ENCODE results near the gene PKP1.

DNA sequence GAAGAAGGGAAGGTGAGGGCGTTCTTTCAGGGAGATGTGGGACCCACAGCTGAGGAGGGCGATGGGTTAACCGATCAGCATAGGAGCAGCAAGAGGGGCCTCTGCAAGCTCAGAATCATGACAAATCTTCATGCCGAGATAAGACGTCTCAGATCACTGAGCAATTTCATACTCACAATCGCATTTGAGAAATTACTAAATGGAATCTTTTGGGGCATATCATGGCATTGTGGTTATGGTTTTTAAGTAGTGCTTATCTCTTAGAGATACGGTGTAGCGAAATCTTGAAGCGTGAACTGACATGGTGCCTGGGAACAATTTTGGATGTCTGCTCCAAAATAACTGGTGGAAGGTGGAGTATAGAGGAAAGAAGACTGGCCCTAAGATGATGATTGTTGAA, 88.0 kb downstream of the PKP1 start:
- TF ChIP-seq CTCF (IDR thresholded peaks at IDR 0.05; ENCODE audit: extremely low read depth in 1 of 2, insufficient read depth in 1 of 2, low read depth in 1 of 2, low read length in 2 of 2) = no peak
- TF ChIP-seq POLR2AphosphoS5 (IDR thresholded peaks at IDR 0.05; ENCODE audit: insufficient read depth, low read depth, low read length) = no peak
- TF ChIP-seq POLR2A (IDR thresholded peaks at IDR 0.05; ENCODE audit: low read depth, low read length) = no peak
- TF ChIP-seq MAX (IDR thresholded peaks at IDR 0.05; ENCODE audit: insufficient read depth, insufficient read length) = no peak
- TF ChIP-seq FOS (IDR thresholded peaks at IDR 0.05; ENCODE audit: borderline replicate concordance, insufficient read depth, low read length) = no peak
